Measurements from ENCODE around the gene BICD1. TPM values are rescaled to one million over a fixed set of nuclear protein-coding genes. Genes with fewer than 3 reads are reported as not detected.
"Not testable (repeated sequence)": the region's sequence is repeated elsewhere in the genome, so short reads cannot be mapped to it uniquely, and the experiment has no call there.

Gene BICD1
- total RNA-seq, 1 donor from 2014 or later: 14.0 TPM

GRCh38 chr12:32146074-32146873 is 39.6 kb downstream of the BICD1 start:
- DNase-seq: no peak

DNA sequence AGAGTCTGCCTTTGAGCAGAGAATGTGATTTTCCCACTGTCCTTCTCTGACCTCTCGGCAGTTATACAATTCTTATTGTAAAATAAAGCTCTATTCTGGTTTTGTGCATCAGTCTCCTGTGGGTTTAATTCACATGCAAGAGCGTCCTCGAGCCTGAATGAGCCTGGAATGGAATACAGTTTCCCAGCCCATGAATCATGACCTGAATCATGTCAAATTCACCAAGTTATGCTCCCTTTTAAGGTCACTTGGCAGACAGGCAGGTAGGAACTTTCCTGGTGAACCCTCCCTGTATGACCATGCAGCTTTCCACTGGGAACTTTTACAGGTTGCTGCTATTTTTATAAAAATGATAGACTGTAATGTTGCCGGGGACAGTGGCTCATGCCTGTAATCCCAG is 41.7 kb downstream of the BICD1 start:
- no peak for DNase-seq

DNA sequence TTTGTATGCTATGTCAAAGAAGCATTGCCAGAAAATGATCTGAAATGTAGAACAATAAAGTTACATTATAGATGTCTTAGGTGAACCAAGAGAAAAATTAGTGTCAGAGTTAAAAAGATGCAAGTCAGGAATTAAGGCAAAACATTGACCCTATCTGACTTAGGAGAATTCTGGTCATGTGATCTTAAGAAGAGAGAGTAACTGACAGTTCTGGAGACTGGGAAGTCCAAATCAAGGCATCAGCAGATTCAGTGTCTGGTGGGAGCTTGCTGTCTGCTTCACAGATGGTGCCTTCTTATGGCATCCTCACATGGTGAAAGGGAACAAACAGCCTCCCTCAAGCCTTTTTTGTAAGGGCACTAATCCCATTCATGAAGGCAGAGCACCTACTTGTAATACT is 42.8 kb downstream of the BICD1 start:
- no peak for DNase-seq

GRCh38 chr12:32151086-32151485 is 44.4 kb downstream of the BICD1 start:
- peak; percentile 17 for DNase-seq

- DNase-seq: no peak
Measured at GRCh38 chr12:32151552-32151951, 44.9 kb downstream of the BICD1 start.

DNA sequence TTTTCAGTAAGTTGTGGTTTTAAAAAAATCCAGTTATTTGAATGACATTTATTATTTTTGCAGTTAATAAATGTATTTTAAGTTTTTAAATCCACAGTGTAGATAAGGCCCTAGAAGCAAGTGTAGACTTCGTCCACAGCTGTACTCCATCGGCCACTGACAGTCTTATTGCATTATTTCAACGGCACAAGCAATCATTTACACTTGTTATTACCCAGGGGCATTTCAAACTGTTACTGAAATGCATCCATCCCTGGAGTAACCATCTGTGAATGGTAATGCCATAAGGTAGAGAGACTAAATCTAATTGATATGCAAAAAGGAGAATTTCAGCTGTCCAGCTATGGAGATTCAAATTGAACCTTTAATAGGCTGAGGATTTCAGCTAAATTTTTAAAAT is 48.4 kb downstream of the BICD1 start:
- DNase-seq: no peak

GRCh38 chr12:32155961-32156529 is 49.4 kb downstream of the BICD1 start:
- DNase-seq: no peak

DNA sequence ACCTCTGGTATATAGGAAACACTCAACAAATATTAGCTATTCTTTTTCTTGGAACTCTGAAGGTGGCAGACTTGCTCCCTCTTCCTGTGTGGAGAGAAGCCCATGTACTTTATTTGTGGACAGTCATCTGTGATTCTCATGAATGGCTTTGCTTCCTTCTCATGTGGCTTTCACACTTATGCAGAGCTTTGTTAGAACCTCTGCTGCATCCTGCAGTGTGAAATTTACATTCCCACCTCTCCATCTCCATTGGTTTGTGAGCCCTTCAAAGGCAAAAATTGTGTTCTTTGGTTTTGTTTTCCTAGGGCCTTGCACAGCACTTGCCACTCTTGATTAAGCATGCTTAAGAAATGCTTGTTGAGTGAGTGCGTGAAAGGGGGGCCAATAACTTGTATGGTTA is 51.9 kb downstream of the BICD1 start:
- no peak for DNase-seq

DNA sequence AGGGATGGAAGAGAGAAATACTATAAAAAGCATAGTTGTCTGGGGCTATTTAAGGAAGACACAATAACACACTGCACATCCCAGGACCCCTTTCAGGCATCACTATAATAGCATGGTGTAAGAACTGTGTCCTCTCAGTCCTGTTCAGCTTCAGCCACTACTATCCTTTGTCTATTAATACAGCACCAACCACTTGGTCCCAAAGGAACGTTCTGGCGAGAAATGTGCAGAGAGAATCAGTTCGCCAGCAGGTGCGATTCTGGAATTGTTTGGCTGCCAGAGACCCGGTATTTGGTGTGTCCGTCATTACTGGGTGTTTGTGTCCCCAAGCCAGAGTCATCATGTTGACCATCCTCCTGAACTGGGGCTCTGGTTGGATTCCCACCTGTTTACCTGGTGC is 52.7 kb downstream of the BICD1 start:
- peak; percentile 20 for DNase-seq

DNA sequence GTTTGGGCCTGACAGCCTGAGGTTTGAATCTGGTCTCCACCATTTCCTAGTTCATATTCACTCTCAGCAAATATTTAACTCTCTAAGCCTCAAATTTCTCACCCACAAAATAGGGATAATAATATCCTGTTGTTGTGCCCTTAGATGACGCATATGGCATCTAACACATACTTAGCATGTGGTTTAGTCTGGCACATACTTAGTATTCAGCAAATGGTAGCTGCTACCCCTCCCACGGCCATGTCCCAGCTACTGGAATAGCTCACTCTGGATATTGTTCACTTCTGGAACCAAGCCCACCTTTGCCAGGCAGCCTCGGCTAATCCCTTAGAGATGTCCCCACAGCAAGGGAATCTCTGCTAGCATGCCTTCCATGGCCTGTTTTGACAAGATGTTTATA is 53.3 kb downstream of the BICD1 start:
- peak; percentile 80 for DNase-seq

DNA sequence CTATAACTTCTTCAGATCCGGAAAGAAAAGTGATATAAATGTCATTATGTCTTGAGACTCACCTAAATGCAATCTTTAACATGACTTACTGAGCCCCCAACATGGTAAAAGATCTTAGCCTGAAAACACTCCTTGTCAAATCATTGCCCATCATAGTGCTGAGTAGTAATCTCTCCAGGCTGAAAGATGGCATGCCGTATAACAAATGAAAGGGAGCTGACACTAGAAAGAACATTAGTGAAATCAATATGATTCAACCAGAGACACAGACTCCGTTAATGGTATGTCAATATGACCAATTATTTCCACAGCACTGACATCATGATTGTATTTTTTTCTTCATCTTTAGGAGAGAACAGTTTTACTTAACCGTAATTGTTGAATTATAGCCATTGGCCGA is 54.4 kb downstream of the BICD1 start:
- DNase-seq: no peak

- no peak for DNase-seq
Measured at GRCh38 chr12:32163596-32163995, 56.9 kb downstream of the BICD1 start.

- no peak for DNase-seq
Measured at GRCh38 chr12:32166510-32166909, 59.9 kb downstream of the BICD1 start.

DNA sequence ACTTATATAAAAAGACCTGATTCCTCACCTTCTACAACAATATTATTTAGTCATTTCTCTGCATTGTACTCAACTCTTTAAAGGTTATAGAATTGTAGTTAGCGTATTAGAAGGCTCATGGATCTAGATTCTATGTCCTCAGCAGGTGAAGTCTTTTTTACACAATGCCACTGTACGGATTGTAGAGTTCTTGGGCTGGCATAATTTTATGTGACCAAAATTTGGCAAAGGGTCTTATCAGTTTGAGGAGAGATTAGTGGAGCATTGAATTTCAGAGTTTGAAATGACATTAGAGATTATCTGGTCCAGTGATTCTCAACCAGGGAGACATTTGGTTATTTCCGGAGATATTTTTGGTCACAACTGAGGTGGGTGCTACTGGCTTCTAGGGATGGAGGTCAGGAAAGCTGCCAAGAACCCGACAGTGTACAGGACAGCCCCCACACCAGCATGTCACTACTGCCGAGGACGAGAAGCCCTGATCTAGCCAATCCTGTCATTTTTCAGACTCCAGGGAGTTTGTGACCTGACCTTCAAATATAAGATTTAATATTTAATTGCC is 63.9 kb downstream of the BICD1 start:
- DNase-seq: no peak

DNA sequence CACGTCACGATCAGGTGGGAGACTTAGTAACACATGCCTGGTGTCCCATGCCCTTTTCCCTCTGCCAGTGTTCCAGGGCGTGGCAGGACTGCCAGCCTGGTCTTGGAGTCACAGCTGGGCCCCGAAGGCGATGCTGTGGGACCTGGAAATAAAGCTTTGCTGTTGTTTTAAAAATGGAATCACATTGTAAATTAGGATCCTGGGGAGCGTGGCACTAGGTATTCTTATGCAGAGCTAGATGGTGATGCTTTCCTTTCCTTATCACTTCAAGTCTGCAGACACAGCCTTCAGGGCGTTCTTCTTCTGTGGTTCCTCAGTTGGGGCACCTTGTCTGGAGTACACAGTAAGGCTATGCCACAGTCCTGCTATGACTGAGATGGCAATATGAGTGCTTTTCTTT is 64.6 kb downstream of the BICD1 start:
- DNase-seq: no peak

DNA sequence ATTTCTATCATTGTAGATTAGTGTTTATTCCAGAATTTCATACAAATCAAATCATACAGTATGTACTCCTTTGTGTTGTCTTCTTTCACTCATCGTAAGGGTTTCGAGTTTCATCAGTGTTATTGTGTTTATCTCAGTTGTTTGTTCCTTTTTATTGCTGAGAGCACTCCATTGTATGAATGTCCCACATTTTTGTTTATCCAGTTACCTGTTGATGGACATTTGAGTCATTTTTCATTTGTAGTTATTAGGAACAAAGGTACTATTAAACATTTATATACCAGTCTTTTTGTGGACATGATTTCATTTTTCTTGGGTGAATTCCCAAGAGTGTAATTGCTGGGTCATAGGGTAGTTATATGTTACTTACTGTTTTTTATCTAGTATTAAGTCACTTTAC is 70.0 kb downstream of the BICD1 start:
- DNase-seq: no peak

GRCh38 chr12:32178341-32179010 is 71.8 kb downstream of the BICD1 start:
- no peak for DNase-seq

- DNase-seq: no peak
Measured at GRCh38 chr12:32179011-32179395, 72.4 kb downstream of the BICD1 start.

DNA sequence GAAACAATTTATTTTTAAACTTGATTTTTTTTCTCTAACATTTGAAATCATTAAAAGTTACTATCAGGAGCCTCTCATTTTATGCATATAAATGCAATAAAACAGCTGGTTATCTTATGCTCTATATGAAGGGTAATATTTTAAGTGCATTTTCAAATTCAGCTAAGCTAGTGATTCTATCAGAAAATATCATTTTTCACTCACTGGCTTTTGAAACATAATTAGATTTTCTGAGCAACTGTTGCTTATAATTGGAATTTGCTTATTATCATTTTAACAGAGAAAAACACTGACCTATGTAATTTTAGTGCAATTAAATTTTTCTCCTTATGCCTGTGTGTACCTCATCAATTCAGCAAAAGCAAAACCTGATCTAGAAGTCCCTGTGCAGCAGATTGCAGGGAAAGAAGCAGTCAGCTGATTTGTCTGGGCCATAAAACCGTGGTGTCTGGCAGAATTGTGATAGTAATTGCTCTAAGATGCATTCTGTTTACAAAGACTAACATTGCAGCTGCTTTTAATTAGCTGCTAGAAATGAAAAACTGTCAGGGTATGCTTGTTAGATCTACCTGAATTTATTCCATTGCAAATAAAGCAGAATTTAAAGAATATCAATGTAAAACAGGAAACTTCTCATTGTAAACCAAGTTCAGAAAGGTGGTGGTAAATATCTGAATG is 75.0 kb downstream of the BICD1 start:
- DNase-seq: peak; percentile 41

GRCh38 chr12:32183650-32184049 is 77.0 kb downstream of the BICD1 start:
- no peak for DNase-seq

GRCh38 chr12:32187127-32187526 is 80.5 kb downstream of the BICD1 start:
- DNase-seq: not testable (repeated sequence)

GRCh38 chr12:32191445-32191844 is 84.8 kb downstream of the BICD1 start:
- DNase-seq: no peak
